ENCODE results near the gene AMMECR1L. TPM values are rescaled to one million over a fixed set of nuclear protein-coding genes. Genes with fewer than 3 reads are reported as not detected.
"Not testable (repeated sequence)": the region's sequence is repeated elsewhere in the genome, so short reads cannot be mapped to it uniquely, and the experiment has no call there.

Gene AMMECR1L
- total and polyA plus RNA-seq, 2 of the 13 experiments (the other 11 are each of a cell fraction or from before 2014, with no cell fraction given), result 9.1 to 14.2 TPM

DNA sequence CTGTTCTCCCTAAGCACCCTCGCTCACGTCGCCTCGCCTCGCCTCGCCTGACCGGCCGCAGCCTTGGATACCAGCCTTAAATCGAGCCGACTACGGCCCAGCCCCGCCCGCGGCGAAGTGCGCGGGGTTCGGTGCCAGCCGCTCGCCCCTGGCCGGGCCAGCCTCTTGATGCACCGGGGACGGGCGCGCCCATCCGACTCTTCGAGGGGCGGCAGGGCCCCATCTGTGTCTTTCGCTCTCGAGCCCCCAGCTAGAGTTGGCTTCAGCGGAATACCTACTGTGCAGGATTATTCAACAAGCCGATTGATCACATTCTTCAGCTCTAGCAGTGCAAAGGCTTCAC lies 808 bp upstream of the AMMECR1L start:
- POLR2A ChIA-PET, result interaction anchor here (0.7 to 1.4 kb wide), 3 partner anchors 98 to 185 kb away, joined by 3 read pairs; partner anchors contain the start of gene SFT2D3
- ATAC-seq, result peak; percentile 55
- intact Hi-C loops (cut with micrococcal nuclease; ENCODE audit: unreplicated experiment), result loop anchor here (10.0 kb wide), 1 partner anchor 88 kb away; no protein-coding TSS in a partner anchor
- TF ChIP-seq PHF8 (CRISPR knock-in tag; IDR thresholded peaks at IDR 0.05) (peak; percentile 31), ZNF609 (CRISPR knock-in tag; IDR thresholded peaks at IDR 0.05; ENCODE audit: borderline replicate concordance) (0 out of 2 replicates have a peak, but pooled peaks have one; percentile 7), TP53 (CRISPR knock-in tag; conservative IDR thresholded peaks at IDR 0.05) (0 out of 2 replicates have a peak, but pooled peaks have one; percentile 5), NCOA2 (CRISPR knock-in tag; IDR thresholded peaks at IDR 0.05) (0 out of 2 replicates have a peak, but pooled peaks have one; percentile 1), SALL2 (CRISPR knock-in tag; IDR thresholded peaks at IDR 0.05) (0 out of 2 replicates have a peak, but pooled peaks have one; percentile 7), KMT2A (CRISPR knock-in tag; IDR thresholded peaks at IDR 0.05) (0 out of 2 replicates have a peak, but pooled peaks have one; percentile 10), BRD4 (CRISPR knock-in tag; IDR thresholded peaks at IDR 0.05) (peak; percentile 6; the same call in 1 of the 2 replicates), SAP130 (CRISPR knock-in tag; IDR thresholded peaks at IDR 0.05; ENCODE audit: low read depth) (peak; percentile 6; the same call in 1 of the 2 replicates), ATAD3A (CRISPR knock-in tag; IDR thresholded peaks at IDR 0.05) (0 out of 2 replicates have a peak, but pooled peaks have one; percentile 47), KDM3A (CRISPR knock-in tag; IDR thresholded peaks at IDR 0.05; ENCODE audit: low read depth) (0 out of 2 replicates have a peak, but pooled peaks have one; percentile 13), ZFY (CRISPR knock-in tag; IDR thresholded peaks at IDR 0.05) (peak; percentile 62), ZNF766 (CRISPR knock-in tag; IDR thresholded peaks at IDR 0.05; ENCODE audit: borderline replicate concordance) (0 out of 2 replicates have a peak, but pooled peaks have one; percentile 46)
- TF ChIP-seq, protein P1, sequence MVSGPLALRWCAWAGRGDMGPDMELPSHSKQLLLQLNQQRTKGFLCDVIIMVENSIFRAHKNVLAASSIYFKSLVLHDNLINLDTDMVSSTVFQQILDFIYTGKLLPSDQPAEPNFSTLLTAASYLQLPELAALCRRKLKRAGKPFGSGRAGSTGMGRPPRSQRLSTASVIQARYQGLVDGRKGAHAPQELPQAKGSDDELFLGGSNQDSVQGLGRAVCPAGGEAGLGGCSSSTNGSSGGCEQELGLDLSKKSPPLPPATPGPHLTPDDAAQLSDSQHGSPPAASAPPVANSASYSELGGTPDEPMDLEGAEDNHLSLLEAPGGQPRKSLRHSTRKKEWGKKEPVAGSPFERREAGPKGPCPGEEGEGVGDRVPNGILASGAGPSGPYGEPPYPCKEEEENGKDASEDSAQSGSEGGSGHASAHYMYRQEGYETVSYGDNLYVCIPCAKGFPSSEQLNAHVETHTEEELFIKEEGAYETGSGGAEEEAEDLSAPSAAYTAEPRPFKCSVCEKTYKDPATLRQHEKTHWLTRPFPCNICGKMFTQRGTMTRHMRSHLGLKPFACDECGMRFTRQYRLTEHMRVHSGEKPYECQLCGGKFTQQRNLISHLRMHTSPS (CRISPR knock-in tag; IDR thresholded peaks at IDR 0.05; ENCODE audit: low read depth), result 0 out of 2 replicates have a peak, but pooled peaks have one; percentile 5
- TF ChIP-seq, protein P2, sequence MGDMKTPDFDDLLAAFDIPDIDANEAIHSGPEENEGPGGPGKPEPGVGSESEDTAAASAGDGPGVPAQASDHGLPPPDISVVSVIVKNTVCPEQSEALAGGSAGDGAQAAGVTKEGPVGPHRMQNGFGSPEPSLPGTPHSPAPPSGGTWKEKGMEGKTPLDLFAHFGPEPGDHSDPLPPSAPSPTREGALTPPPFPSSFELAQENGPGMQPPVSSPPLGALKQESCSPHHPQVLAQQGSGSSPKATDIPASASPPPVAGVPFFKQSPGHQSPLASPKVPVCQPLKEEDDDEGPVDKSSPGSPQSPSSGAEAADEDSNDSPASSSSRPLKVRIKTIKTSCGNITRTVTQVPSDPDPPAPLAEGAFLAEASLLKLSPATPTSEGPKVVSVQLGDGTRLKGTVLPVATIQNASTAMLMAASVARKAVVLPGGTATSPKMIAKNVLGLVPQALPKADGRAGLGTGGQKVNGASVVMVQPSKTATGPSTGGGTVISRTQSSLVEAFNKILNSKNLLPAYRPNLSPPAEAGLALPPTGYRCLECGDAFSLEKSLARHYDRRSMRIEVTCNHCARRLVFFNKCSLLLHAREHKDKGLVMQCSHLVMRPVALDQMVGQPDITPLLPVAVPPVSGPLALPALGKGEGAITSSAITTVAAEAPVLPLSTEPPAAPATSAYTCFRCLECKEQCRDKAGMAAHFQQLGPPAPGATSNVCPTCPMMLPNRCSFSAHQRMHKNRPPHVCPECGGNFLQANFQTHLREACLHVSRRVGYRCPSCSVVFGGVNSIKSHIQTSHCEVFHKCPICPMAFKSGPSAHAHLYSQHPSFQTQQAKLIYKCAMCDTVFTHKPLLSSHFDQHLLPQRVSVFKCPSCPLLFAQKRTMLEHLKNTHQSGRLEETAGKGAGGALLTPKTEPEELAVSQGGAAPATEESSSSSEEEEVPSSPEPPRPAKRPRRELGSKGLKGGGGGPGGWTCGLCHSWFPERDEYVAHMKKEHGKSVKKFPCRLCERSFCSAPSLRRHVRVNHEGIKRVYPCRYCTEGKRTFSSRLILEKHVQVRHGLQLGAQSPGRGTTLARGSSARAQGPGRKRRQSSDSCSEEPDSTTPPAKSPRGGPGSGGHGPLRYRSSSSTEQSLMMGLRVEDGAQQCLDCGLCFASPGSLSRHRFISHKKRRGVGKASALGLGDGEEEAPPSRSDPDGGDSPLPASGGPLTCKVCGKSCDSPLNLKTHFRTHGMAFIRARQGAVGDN (CRISPR knock-in tag; IDR thresholded peaks at IDR 0.05), result peak; percentile 43

More for the DNA sequence above, 808 bp upstream of the AMMECR1L start:
- in situ Hi-C loops (cut with HindIII; ENCODE audit: extremely low pct_ligation_motif_present, low pct_unique_long_range_greater_than_20kb); DNase-seq (ENCODE audit: low spot score); CTCF ChIA-PET (ENCODE audit: low intra/inter-chr PET ratio, low total read pairs); H3K27me3 ChIP-seq (ENCODE audit: control insufficient read depth in 1 of 2, insufficient read depth in 2 of 2, low read length in 2 of 2); H4K20me1 ChIP-seq (ENCODE audit: insufficient read depth, low read length); H3K9me3 ChIP-seq (ENCODE audit: low read length); H2AFZ ChIP-seq (ENCODE audit: low read length); FAIRE-seq: not testable (repeated sequence)
- H3K9ac ChIP-seq (ENCODE audit: insufficient read depth, low read depth, low read length), result peak overlapping the region; percentile 64
- peaks cover 48% of the 10 kb centered on the region for H3K4me1 ChIP-seq (ENCODE audit: insufficient read depth, low read length)
- H3K27ac ChIP-seq (ENCODE audit: extremely low read length, insufficient read depth, low read length), result peak overlapping the region; percentile 76
- WGBS (ENCODE audit: low lambda C conversion rate), result 0% methylated on average over 16 of the region's 32 CpGs
- BruUV-seq (replicated peaks), result TSS peak; percentile 77
- H3K4me2 ChIP-seq (ENCODE audit: low read depth, low read length), result peak overlapping the region; percentile 68
- H3K79me2 ChIP-seq (ENCODE audit: insufficient read depth, low read length), result peaks cover 45% of the 10 kb centered on the region
- peak overlapping the region; percentile 63 to 83 (median 77) for H3K4me3 ChIP-seq (replicated peaks in 1 of 3; ENCODE audit: insufficient read depth in 1 of 3, low read depth in 2 of 3, low read length in 3 of 3)
- peaks cover 2 to 16% of the 10 kb centered on the region in 2 experiments; a peak in 4 of 5 replicates for H3K36me3 ChIP-seq (replicated peaks in 1 of 2; ENCODE audit: control insufficient read depth in 1 of 2, insufficient read depth in 2 of 2, low read length in 2 of 2)

Data from HepG2 (cell line).